ENCODE data around the gene SLC38A7.
A peak's percentile ranks its signal among the peaks of the same experiment; 100 is the strongest.
"Not testable (repeated sequence)": the region's sequence is repeated elsewhere in the genome, so short reads cannot be mapped to it uniquely, and the experiment has no call there.

Gene SLC38A7

GRCh38 chr16:58684354-58685083 is at the start of gene SLC38A7:
TSS of gene SLC38A7 (minus strand) at chr16:58684770. CDS start at chr16:58680126, 4,644 bp downstream.
- peak; percentile 92 for DNase-seq (ENCODE audit: low spot score)

- DNase-seq (ENCODE audit: low spot score), result peak; percentile 88
These were observed 49.3 kb upstream of the SLC38A7 start, which contains the start of gene GOT2 for GRCh38 chr16:58733671-58734458. TSS of gene GOT2 (minus strand) at chr16:58734316. CDS start at chr16:58734228, 88 bp downstream.

- DNase-seq (ENCODE audit: low spot score), result peak; percentile 16
These were observed 48.7 kb upstream of the SLC38A7 start for GRCh38 chr16:58733248-58733670.

- no peak for DNase-seq (ENCODE audit: low spot score)
These were observed 48.1 kb upstream of the SLC38A7 start for GRCh38 chr16:58732545-58733247.

GRCh38 chr16:58730724-58731370 is 46.3 kb upstream of the SLC38A7 start:
- peak; percentile 44 for DNase-seq (ENCODE audit: low spot score)

- DNase-seq (ENCODE audit: low spot score), result no peak
These were observed 43.4 kb upstream of the SLC38A7 start for GRCh38 chr16:58727796-58728568.

GRCh38 chr16:58727028-58727781 is 42.6 kb upstream of the SLC38A7 start:
- no peak for DNase-seq (ENCODE audit: low spot score)

- DNase-seq (ENCODE audit: low spot score), result no peak
These were observed 38.5 kb upstream of the SLC38A7 start for GRCh38 chr16:58723109-58723508.

GRCh38 chr16:58717994-58718393 is 33.4 kb upstream of the SLC38A7 start:
- DNase-seq (ENCODE audit: low spot score), result no peak

- DNase-seq (ENCODE audit: low spot score), result no peak
These were observed 31.9 kb upstream of the SLC38A7 start for GRCh38 chr16:58716468-58716867.

- DNase-seq (ENCODE audit: low spot score), result no peak
These were observed 29.2 kb upstream of the SLC38A7 start for GRCh38 chr16:58713742-58714141.

- DNase-seq (ENCODE audit: low spot score), result no peak
These were observed 24.8 kb upstream of the SLC38A7 start for GRCh38 chr16:58709333-58709732.

GRCh38 chr16:58699151-58699550 is 14.6 kb upstream of the SLC38A7 start:
- DNase-seq (ENCODE audit: low spot score), result no peak

- DNase-seq (ENCODE audit: low spot score), result no peak
These were observed 10.8 kb upstream of the SLC38A7 start for GRCh38 chr16:58695368-58695767.

GRCh38 chr16:58692450-58692849 is 7.9 kb upstream of the SLC38A7 start:
- no peak for DNase-seq (ENCODE audit: low spot score)

- DNase-seq (ENCODE audit: low spot score), result not testable (repeated sequence)
These were observed 2.6 kb upstream of the SLC38A7 start for GRCh38 chr16:58686985-58687706.

GRCh38 chr16:58685084-58685449 is 497 bp upstream of the SLC38A7 start:
- no peak for DNase-seq (ENCODE audit: low spot score)

GRCh38 chr16:58684001-58684353 is 593 bp downstream of the SLC38A7 start:
- no peak for DNase-seq (ENCODE audit: low spot score)

- no peak for DNase-seq (ENCODE audit: low spot score)
These were observed 4.8 kb downstream of the SLC38A7 start for GRCh38 chr16:58679763-58680162.

GRCh38 chr16:58678716-58679115 is 5.9 kb downstream of the SLC38A7 start:
- DNase-seq (ENCODE audit: low spot score), result peak; percentile 75

Data from Ammon's horn (tissue), 1 donor.